CD4-positive, CD25-positive, alpha-beta regulatory T cell (primary cell): Measurements from ENCODE around the gene THAP11. TPM values are rescaled to one million over a fixed set of nuclear protein-coding genes. Genes with fewer than 3 reads are reported as not detected.

ENCODE experiments used
- ATAC-seq, 2 donors: fragments of 150-1000 bp; cut with Tn5 transposase; one replicate each; pipeline ENCODE4 v1.10.0; 2021; ENCODE audit warnings: low read depth in 2 of 2, moderate number of reproducible peaks in 2 of 2, moderate library complexity in 1 of 2
- DNase-seq, 3 donors: peaks; one replicate each; pipeline versions ENCODE4 v3.0.0 to v3.0.0-alpha.2; 2012 to 2022; ENCODE audit warnings: mixed read lengths in 1 of 3
- H3K27ac ChIP-seq: one replicate; pipeline ENCODE4 v1.7.0; 2013; ENCODE audit warnings: mild to moderate bottlenecking, low read length; ENCODE audit not compliant: insufficient read depth, poor library complexity, severe bottlenecking
- H3K27me3 ChIP-seq: one replicate; pipeline ENCODE4 v1.7.0; 2013; ENCODE audit warnings: low read length; ENCODE audit not compliant: control insufficient read depth, insufficient read depth
- H3K36me3 ChIP-seq: one replicate; pipeline ENCODE4 v1.7.0; 2013; ENCODE audit warnings: mild to moderate bottlenecking, low read length, moderate library complexity; ENCODE audit not compliant: control insufficient read depth, insufficient read depth
- H3K4me1 ChIP-seq: 2 replicates; pipeline ENCODE4 v1.7.0; 2013; ENCODE audit warnings: mild to moderate bottlenecking, low read length; ENCODE audit not compliant: insufficient read depth, control insufficient read depth, poor library complexity, severe bottlenecking
- H3K4me3 ChIP-seq: one replicate; pipeline ENCODE4 v1.7.0; 2013; ENCODE audit warnings: low read depth, mild to moderate bottlenecking, low read length, moderate library complexity
- H3K9me3 ChIP-seq, 2 experiments: 1 replicate in 1 of 2; 2 replicates in 1 of 2; pipeline ENCODE4 v1.7.0; 2013; ENCODE audit warnings: low read length in 2 of 2, mild to moderate bottlenecking in 1 of 2, moderate library complexity in 1 of 2; ENCODE audit not compliant: control insufficient read depth in 2 of 2
- H3K27ac Mint-ChIP-seq, 3 donors: one replicate each; pipeline ENCODE4 v1.8.0; 2020 to 2022; ENCODE audit warnings: mild to moderate bottlenecking in 3 of 3, mixed read lengths in 3 of 3, moderate library complexity in 2 of 3
- H3K27me3 Mint-ChIP-seq: one replicate; pipeline ENCODE4 v1.8.0; 2022; ENCODE audit warnings: mild to moderate bottlenecking, mixed read lengths
- H3K36me3 Mint-ChIP-seq: one replicate; pipeline ENCODE4 v1.8.0; 2020; ENCODE audit warnings: mixed read lengths
- H3K4me1 Mint-ChIP-seq, 4 donors: one replicate each; pipeline ENCODE4 v1.8.0; 2020 to 2022; ENCODE audit warnings: mixed read lengths in 4 of 4, mild to moderate bottlenecking in 1 of 4
- H3K4me3 Mint-ChIP-seq, 4 donors: one replicate each; pipeline ENCODE4 v1.8.0; 2020 to 2022; ENCODE audit warnings: mild to moderate bottlenecking in 4 of 4, mixed read lengths in 4 of 4, moderate library complexity in 3 of 4
- H3K9me3 Mint-ChIP-seq, 7 donors: one replicate each; pipeline ENCODE4 v1.8.0; 2020 to 2022; ENCODE audit warnings: mixed read lengths in 7 of 7, mild to moderate bottlenecking in 3 of 7, moderate library complexity in 2 of 7
- polyA plus RNA-seq, 4 donors: library from polyadenylated mRNA; unstranded; fragments of 300-500 nt; fragmentation: Illumina TruSeq; gene quantifications; one replicate each; pipeline ENCODE4 v1.2.3, GENCODE V29; 2021
- total RNA-seq: library from RNA; stranded (reverse); gene quantifications from one replicate; pipeline ENCODE4 v1.2.3, GENCODE V29; 2022

THAP11 gene
- total and polyA plus RNA-seq, 5 donors from 2014 or later = 32.2 to 166 (median 140) TPM

DNA sequence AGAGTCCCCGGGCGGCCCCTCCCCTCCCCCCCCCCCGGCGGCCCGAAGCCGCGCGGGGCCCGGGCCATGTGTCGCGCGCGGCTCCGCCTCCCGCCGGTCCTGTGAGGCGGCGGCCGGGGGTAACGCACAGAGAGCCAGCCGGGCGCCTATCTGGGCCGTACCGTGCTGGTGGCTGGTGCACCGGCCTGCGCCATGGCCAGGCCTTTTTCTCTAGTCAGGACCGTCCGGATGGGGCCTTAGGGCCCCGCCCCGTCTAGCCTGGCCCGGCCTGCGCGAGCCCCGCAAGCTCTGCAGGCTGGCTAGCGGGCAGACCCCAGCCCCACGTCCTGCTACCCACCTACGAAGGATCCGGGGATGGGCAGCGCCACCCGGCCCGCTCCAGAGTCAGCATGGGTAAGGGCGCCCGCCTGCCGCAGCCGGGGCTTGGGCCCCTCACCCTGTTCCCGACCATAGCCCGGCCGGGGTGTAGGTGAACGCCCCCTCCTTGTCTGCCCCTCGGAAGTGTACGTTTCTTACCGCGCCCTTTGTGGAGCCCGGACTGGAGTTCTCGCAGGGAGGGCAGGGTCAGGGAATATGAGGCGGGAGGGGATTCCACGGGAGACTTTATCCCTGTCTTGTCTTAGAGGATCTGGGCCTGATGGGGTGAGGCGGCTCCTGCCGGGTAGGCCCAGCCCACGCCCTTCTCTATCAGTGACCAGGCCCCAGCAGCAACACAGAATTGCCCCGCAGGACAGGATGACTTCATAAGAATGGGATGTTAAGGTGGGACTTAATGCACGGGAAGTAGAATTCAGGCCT lies 5.1 kb downstream of the THAP11 start, which contains the start of gene CENPT:
Gene CENPT (minus strand): TSS at position 630 of the 798 bp plus-strand sequence. CDS start 13,834 bp downstream, outside the sequence.
- Mint-ChIP-seq H3K4me1 (peaks cover 13 to 59% (median 32%) of the 10 kb centered on the region in 4 donors), H3K36me3 (no peaks in the 10 kb centered on the region), H3K27ac (peak within 1 kb of the TSS; percentile 82 to 93 (median 92)), H3K27me3 (no peaks in the 10 kb centered on the region), H3K4me3 (peak within 1 kb of the TSS; percentile 88 to 95 (median 90)), H3K9me3 (no peaks in the 10 kb centered on the region)
- H3K36me3 ChIP-seq = no peaks in the 10 kb centered on the region
- peaks cover 50% of the 10 kb centered on the region for H3K4me1 ChIP-seq
- peak; percentile 37 to 43 for ATAC-seq
- peak within 1 kb of the TSS; percentile 80 for H3K4me3 ChIP-seq
- H3K27me3 ChIP-seq = no peaks in the 10 kb centered on the region
- peak in 1 of 3 donors; percentile 72 for DNase-seq
- H3K27ac ChIP-seq = peak within 1 kb of the TSS; percentile 97
- H3K9me3 ChIP-seq = no peaks in the 10 kb centered on the region

DNA sequence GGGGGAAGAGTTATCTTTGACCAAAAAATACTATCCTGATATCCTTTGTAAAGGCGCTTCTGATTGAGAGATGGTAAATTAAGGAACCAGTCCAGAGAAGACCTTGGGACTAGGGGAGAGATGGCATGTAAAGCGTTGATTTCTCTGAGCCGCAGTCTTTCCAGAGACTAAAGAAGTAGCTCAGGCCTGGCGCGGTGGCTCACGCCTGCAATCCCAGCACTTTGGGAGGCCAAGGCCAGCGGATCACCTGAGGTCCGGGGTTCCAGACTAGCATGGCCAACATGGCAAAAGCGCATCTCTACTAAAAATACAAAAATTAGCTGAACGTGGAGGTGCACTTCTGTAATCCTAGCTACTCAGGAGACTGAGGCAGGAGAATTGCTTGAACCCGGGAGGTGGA lies 6.0 kb downstream of the THAP11 start:
- H3K27ac ChIP-seq = no peak overlapping the region

GRCh38 chr16:67853670-67854069 lies 11.6 kb downstream of the THAP11 start:
- DNase-seq = no peak
- H3K27me3 ChIP-seq = no peaks in the 10 kb centered on the region
- peaks cover 4 to 49% (median 19%) of the 10 kb centered on the region in 4 donors for H3K4me1 Mint-ChIP-seq
- H3K36me3 ChIP-seq = no peaks in the 10 kb centered on the region
- no peak for ATAC-seq
- no peak overlapping the region for H3K27ac Mint-ChIP-seq
- H3K27me3 Mint-ChIP-seq = no peaks in the 10 kb centered on the region
- H3K9me3 ChIP-seq = no peaks in the 10 kb centered on the region
- H3K4me3 Mint-ChIP-seq = no peak overlapping the region
- H3K4me1 ChIP-seq = no peaks in the 10 kb centered on the region
- peaks cover 4% of the 10 kb centered on the region for H3K36me3 Mint-ChIP-seq
- no peaks in the 10 kb centered on the region for H3K9me3 Mint-ChIP-seq
- no peak overlapping the region for H3K27ac ChIP-seq
- H3K4me3 ChIP-seq = no peak overlapping the region

More for the DNA sequence above, 6.0 kb downstream of the THAP11 start:
- peaks cover 48% of the 10 kb centered on the region for H3K4me1 ChIP-seq
- Mint-ChIP-seq H3K36me3 (no peaks in the 10 kb centered on the region), H3K27me3 (no peaks in the 10 kb centered on the region), H3K4me1 (peaks cover 13 to 55% (median 28%) of the 10 kb centered on the region in 4 donors), H3K9me3 (no peaks in the 10 kb centered on the region), H3K4me3 (peak overlapping the region; percentile 86 to 94 (median 90)), H3K27ac (peak overlapping the region in 2 of 3 donors; percentile 5 to 78)
- DNase-seq (no peak), ATAC-seq (no peak)
- no peaks in the 10 kb centered on the region for H3K27me3 ChIP-seq
- H3K9me3 ChIP-seq = no peaks in the 10 kb centered on the region
- no peaks in the 10 kb centered on the region for H3K36me3 ChIP-seq
- peak overlapping the region; percentile 33 for H3K4me3 ChIP-seq

DNA sequence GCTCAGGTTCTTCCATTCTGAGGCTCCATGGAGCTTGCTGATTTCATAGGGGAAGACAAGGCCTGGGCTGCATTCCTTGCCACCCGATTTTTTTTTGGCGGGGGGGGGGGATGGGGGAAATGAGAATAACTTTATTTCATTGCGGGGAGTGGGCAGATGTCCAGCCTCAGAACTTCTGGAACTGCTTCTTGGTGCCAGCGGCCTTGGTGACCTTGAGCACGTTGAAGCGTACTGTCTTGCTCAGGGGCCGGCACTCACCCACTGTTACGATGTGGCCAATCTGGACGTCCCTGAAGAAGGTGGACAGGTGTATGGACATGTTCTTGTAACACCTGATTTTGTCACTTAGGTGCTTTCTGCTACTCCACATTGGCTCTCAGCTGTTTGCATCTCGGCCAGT lies 13.7 kb downstream of the THAP11 start:
- H3K27me3 ChIP-seq = no peaks in the 10 kb centered on the region
- H3K27ac Mint-ChIP-seq = no peak overlapping the region
- no peak overlapping the region for H3K4me3 Mint-ChIP-seq
- DNase-seq = no peak
- H3K9me3 Mint-ChIP-seq = no peaks in the 10 kb centered on the region
- no peak for ATAC-seq
- no peak overlapping the region for H3K27ac ChIP-seq
- H3K9me3 ChIP-seq = no peaks in the 10 kb centered on the region
- H3K4me1 Mint-ChIP-seq = peaks cover 4 to 36% (median 17%) of the 10 kb centered on the region in 4 donors
- no peaks in the 10 kb centered on the region for H3K4me1 ChIP-seq
- H3K36me3 ChIP-seq = no peaks in the 10 kb centered on the region
- peaks cover 7% of the 10 kb centered on the region for H3K36me3 Mint-ChIP-seq
- H3K4me3 ChIP-seq = no peak overlapping the region
- H3K27me3 Mint-ChIP-seq = no peaks in the 10 kb centered on the region

GRCh38 chr16:67856927-67857546 lies 14.9 kb downstream of the THAP11 start:
- H3K27ac Mint-ChIP-seq = peak overlapping the region in 1 of 3 donors; percentile 79
- no peaks in the 10 kb centered on the region for H3K4me1 ChIP-seq
- no peak for ATAC-seq
- no peak overlapping the region for H3K4me3 ChIP-seq
- H3K27ac ChIP-seq = no peak overlapping the region
- H3K4me3 Mint-ChIP-seq = peak overlapping the region in 1 of 4 donors; percentile 75
- peaks cover 9% of the 10 kb centered on the region for H3K36me3 Mint-ChIP-seq
- H3K27me3 ChIP-seq = no peaks in the 10 kb centered on the region
- peaks cover 4 to 46% (median 18%) of the 10 kb centered on the region in 4 donors for H3K4me1 Mint-ChIP-seq
- no peaks in the 10 kb centered on the region for H3K27me3 Mint-ChIP-seq
- H3K36me3 ChIP-seq = no peaks in the 10 kb centered on the region
- no peaks in the 10 kb centered on the region for H3K9me3 ChIP-seq
- DNase-seq = no peak
- no peaks in the 10 kb centered on the region for H3K9me3 Mint-ChIP-seq

GRCh38 chr16:67857547-67858233 lies 15.6 kb downstream of the THAP11 start:
- Mint-ChIP-seq H3K4me3 (peak overlapping the region in 2 of 4 donors; percentile 28 to 75), H3K27me3 (no peaks in the 10 kb centered on the region), H3K27ac (peak overlapping the region; percentile 72 to 79 (median 75)), H3K9me3 (no peaks in the 10 kb centered on the region), H3K36me3 (peaks cover 9% of the 10 kb centered on the region), H3K4me1 (peaks cover 4 to 47% (median 20%) of the 10 kb centered on the region in 4 donors)
- Histone ChIP-seq H3K27me3 (no peaks in the 10 kb centered on the region), H3K36me3 (no peaks in the 10 kb centered on the region), H3K4me1 (no peaks in the 10 kb centered on the region), H3K27ac (no peak overlapping the region), H3K4me3 (no peak overlapping the region), H3K9me3 (no peaks in the 10 kb centered on the region)
- no peak for DNase-seq
- ATAC-seq = peak; percentile 71 to 74

GRCh38 chr16:67858500-67858899 lies 16.4 kb downstream of the THAP11 start:
- Histone ChIP-seq H3K4me3 (no peak overlapping the region), H3K36me3 (no peaks in the 10 kb centered on the region), H3K9me3 (no peaks in the 10 kb centered on the region), H3K4me1 (no peaks in the 10 kb centered on the region), H3K27ac (no peak overlapping the region), H3K27me3 (no peaks in the 10 kb centered on the region)
- Mint-ChIP-seq H3K27ac (peak overlapping the region; percentile 63 to 79 (median 72)), H3K4me1 (peaks cover 4 to 47% (median 20%) of the 10 kb centered on the region in 4 donors), H3K27me3 (no peaks in the 10 kb centered on the region), H3K9me3 (no peaks in the 10 kb centered on the region), H3K36me3 (peaks cover 9% of the 10 kb centered on the region), H3K4me3 (peak overlapping the region in 1 of 4 donors; percentile 75)
- DNase-seq (no peak), ATAC-seq (no peak)
